K562 (cell line): ENCODE measurements around the gene ITGAV.

Experiments used
- GATAD2B ChIP-seq: fragments of 450-650 bp; IDR thresholded peaks from 2 replicates; pipeline ENCODE4 v1.6.1; 2017; ENCODE audit warnings: mild to moderate bottlenecking, borderline replicate concordance
- MYC ChIP-seq, 2 experiments: fragments of 250-450 bp in 1 of 2; sonication (Bioruptor Pico) in 1 of 2; IDR thresholded peaks; 2 replicates each; pipeline versions ENCODE4 v1.5.1 to v1.6.1; 2012 to 2021; ENCODE audit warnings: low read depth in 2 of 2, borderline replicate concordance in 1 of 2, improper control_type of control experiment in 1 of 2, low read length in 1 of 2, mild to moderate bottlenecking in 1 of 2, moderate library complexity in 1 of 2
- PHF20 ChIP-seq: fragments of 450-650 bp; IDR thresholded peaks from 2 replicates; pipeline ENCODE4 v1.6.1; 2018; ENCODE audit not compliant: partially characterized antibody
- ZNF133 ChIP-seq: fragments of 250-450 bp; sonication (Bioruptor Pico); IDR thresholded peaks from 2 replicates; pipeline ENCODE4 v1.4.0; 2020; ENCODE audit warnings: mild to moderate bottlenecking
- TF ChIP-seq, protein P1 (sequence below), 3 experiments: IDR thresholded peaks in 2 of 3; conservative IDR thresholded peaks in 1 of 3; 2 replicates each; pipeline ENCODE4 v1.5.1; 2011 to 2012; ENCODE audit warnings: low read length in 3 of 3, mild to moderate bottlenecking in 3 of 3, control low read depth in 2 of 3, improper control_type of control experiment in 1 of 3, inconsistent platforms in 1 of 3, low read depth in 1 of 3, mixed read lengths in 1 of 3, moderate library complexity in 1 of 3; ENCODE audit not compliant: insufficient read depth in 2 of 3
- TF ChIP-seq, protein P2 (sequence below), 2 experiments: fragments of 200-800 bp in 1 of 2; sonication (Bioruptor generic) in 1 of 2; sonication (generic) in 1 of 2; formaldehyde crosslinking in 1 of 2; IDR thresholded peaks in 1 of 2; conservative IDR thresholded peaks in 1 of 2; 2 replicates each; pipeline versions ENCODE4 v1.5.0 to v1.6.1; 2016 to 2020; ENCODE audit warnings: missing compliant biosample characterization in 1 of 2, missing genetic modification characterization in 1 of 2, missing genetic modification reagents in 1 of 2
- TF ChIP-seq, protein P3 (sequence below): sonication (generic); formaldehyde crosslinking; IDR thresholded peaks from 2 replicates; pipeline ENCODE4 v1.8.0; 2023; ENCODE audit warnings: mild to moderate bottlenecking, missing genetic modification reagents

- TF ChIP-seq ZNF133 (no peak), PHF20 (no peak), MYC (IDR thresholded peaks at IDR 0.05; ENCODE audit: low read depth, low read length) (no peak), MYC (CRISPR knock-in tag; IDR thresholded peaks at IDR 0.05; ENCODE audit: borderline replicate concordance, low read depth) (no peak), GATAD2B (no peak)
- TF ChIP-seq, protein P1, sequence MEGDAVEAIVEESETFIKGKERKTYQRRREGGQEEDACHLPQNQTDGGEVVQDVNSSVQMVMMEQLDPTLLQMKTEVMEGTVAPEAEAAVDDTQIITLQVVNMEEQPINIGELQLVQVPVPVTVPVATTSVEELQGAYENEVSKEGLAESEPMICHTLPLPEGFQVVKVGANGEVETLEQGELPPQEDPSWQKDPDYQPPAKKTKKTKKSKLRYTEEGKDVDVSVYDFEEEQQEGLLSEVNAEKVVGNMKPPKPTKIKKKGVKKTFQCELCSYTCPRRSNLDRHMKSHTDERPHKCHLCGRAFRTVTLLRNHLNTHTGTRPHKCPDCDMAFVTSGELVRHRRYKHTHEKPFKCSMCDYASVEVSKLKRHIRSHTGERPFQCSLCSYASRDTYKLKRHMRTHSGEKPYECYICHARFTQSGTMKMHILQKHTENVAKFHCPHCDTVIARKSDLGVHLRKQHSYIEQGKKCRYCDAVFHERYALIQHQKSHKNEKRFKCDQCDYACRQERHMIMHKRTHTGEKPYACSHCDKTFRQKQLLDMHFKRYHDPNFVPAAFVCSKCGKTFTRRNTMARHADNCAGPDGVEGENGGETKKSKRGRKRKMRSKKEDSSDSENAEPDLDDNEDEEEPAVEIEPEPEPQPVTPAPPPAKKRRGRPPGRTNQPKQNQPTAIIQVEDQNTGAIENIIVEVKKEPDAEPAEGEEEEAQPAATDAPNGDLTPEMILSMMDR (IDR thresholded peaks at IDR 0.05 in 2 of 3, conservative IDR thresholded peaks at IDR 0.05 in 1 of 3; ENCODE audit: insufficient read depth in 2 of 3, low read depth in 1 of 3, low read length in 3 of 3), result no peak
- TF ChIP-seq, protein P2, sequence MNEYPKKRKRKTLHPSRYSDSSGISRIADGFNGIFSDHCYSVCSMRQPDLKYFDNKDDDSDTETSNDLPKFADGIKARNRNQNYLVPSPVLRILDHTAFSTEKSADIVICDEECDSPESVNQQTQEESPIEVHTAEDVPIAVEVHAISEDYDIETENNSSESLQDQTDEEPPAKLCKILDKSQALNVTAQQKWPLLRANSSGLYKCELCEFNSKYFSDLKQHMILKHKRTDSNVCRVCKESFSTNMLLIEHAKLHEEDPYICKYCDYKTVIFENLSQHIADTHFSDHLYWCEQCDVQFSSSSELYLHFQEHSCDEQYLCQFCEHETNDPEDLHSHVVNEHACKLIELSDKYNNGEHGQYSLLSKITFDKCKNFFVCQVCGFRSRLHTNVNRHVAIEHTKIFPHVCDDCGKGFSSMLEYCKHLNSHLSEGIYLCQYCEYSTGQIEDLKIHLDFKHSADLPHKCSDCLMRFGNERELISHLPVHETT (CRISPR knock-in tag; conservative IDR thresholded peaks at IDR 0.05 in 1 of 2, IDR thresholded peaks at IDR 0.05 in 1 of 2), result no peak
- TF ChIP-seq, protein P3, sequence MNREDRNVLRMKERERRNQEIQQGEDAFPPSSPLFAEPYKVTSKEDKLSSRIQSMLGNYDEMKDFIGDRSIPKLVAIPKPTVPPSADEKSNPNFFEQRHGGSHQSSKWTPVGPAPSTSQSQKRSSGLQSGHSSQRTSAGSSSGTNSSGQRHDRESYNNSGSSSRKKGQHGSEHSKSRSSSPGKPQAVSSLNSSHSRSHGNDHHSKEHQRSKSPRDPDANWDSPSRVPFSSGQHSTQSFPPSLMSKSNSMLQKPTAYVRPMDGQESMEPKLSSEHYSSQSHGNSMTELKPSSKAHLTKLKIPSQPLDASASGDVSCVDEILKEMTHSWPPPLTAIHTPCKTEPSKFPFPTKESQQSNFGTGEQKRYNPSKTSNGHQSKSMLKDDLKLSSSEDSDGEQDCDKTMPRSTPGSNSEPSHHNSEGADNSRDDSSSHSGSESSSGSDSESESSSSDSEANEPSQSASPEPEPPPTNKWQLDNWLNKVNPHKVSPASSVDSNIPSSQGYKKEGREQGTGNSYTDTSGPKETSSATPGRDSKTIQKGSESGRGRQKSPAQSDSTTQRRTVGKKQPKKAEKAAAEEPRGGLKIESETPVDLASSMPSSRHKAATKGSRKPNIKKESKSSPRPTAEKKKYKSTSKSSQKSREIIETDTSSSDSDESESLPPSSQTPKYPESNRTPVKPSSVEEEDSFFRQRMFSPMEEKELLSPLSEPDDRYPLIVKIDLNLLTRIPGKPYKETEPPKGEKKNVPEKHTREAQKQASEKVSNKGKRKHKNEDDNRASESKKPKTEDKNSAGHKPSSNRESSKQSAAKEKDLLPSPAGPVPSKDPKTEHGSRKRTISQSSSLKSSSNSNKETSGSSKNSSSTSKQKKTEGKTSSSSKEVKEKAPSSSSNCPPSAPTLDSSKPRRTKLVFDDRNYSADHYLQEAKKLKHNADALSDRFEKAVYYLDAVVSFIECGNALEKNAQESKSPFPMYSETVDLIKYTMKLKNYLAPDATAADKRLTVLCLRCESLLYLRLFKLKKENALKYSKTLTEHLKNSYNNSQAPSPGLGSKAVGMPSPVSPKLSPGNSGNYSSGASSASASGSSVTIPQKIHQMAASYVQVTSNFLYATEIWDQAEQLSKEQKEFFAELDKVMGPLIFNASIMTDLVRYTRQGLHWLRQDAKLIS (CRISPR knock-in tag), result no peak
Measured at GRCh38 chr2:186575856-186576255, 14.0 kb upstream of the ITGAV start.
